HG03558 (cell line): Measurements from ENCODE around the gene PPP2R2C.

Source experiments
- ATAC-seq: cut with Tn5 transposase; IDR thresholded peaks from one replicate; pipeline ENCODE4 v1.9.1; 2021; ENCODE audit warnings: moderate number of reproducible peaks; ENCODE audit not compliant: unreplicated experiment; ENCODE audit errors: extremely low read depth

The PPP2R2C gene

GRCh38 chr4:6352031-6352692, 120.3 kb downstream of the PPP2R2C start:
- ATAC-seq = no peak

- no peak for ATAC-seq
Observed at GRCh38 chr4:6351246-6352000, 121.0 kb downstream of the PPP2R2C start.

- ATAC-seq = no peak
Observed at GRCh38 chr4:6350646-6351045, 121.8 kb downstream of the PPP2R2C start.

DNA sequence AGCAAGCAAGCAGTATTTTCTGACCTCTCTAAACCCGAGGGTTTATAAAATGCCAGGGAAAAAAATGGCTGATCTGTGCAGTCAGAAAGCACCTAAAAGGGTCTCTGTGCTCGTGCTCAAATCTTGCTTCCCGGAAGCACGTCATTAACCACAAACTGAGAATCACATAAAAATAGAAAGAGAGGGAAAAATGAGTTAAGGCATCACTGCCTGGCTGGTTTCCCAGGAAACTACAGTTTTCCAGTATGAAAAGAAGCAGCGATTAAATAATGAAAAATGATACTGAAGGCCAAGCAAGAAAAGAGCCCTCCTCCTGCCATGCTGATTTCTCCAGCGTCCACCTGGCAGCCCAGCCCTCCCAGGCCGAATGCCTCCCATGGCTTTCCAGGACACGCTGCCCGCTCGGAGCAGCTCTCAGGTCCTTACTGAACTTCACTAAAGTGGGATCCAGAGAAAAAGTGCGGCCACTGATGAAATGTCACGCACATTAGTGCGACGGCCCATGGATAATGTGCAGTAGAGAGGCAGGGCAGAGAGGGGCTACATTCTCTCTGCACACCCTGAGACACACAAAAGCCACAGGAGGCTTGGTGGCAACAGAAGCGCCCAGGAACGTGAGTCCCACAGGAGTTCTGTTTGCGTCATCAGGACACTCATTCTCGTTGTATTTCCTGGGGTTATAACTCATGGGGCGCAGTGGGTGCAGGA, 122.4 kb downstream of the PPP2R2C start:
- ATAC-seq = no peak

GRCh38 chr4:6348408-6348807, 124.0 kb downstream of the PPP2R2C start:
- ATAC-seq = no peak

DNA sequence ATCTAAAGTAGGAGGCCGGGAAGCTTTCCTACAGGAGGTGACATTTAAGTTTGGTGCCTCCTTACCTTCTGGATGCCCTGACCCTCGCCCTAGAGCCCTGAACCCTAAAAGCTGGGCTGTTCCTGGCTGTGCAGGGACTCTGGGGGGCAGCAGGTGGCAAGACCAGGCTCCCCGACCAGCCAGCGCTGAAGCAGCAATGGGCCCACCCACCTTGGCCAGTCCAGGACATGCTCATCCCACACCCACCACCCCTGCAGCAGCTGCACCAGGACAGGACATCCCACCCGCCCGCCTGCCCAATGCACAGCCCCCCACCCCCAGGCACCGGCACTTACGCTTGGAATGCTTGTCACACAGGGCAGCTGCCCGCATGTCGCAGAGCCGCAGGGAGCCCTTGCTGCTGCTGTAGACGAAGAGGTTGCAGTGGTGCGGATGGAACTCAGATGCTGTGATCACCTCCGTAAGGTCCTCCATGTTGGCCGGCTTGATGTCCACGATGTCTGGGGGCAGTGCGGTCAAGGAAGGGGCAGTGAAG, 124.8 kb downstream of the PPP2R2C start:
- no peak for ATAC-seq

GRCh38 chr4:6346373-6347110, 125.9 kb downstream of the PPP2R2C start:
- ATAC-seq = no peak

GRCh38 chr4:6345866-6346265, 126.5 kb downstream of the PPP2R2C start:
- ATAC-seq = no peak

GRCh38 chr4:6345096-6345830, 127.2 kb downstream of the PPP2R2C start:
- ATAC-seq = no peak

- ATAC-seq = no peak
Observed at GRCh38 chr4:6343939-6344408, 128.4 kb downstream of the PPP2R2C start.

- ATAC-seq = no peak
Observed at GRCh38 chr4:6342530-6343293, 129.7 kb downstream of the PPP2R2C start.

- ATAC-seq = no peak
Observed at GRCh38 chr4:6341696-6342095, 130.7 kb downstream of the PPP2R2C start.

- no peak for ATAC-seq
Observed at GRCh38 chr4:6340446-6341015, 131.9 kb downstream of the PPP2R2C start.

DNA sequence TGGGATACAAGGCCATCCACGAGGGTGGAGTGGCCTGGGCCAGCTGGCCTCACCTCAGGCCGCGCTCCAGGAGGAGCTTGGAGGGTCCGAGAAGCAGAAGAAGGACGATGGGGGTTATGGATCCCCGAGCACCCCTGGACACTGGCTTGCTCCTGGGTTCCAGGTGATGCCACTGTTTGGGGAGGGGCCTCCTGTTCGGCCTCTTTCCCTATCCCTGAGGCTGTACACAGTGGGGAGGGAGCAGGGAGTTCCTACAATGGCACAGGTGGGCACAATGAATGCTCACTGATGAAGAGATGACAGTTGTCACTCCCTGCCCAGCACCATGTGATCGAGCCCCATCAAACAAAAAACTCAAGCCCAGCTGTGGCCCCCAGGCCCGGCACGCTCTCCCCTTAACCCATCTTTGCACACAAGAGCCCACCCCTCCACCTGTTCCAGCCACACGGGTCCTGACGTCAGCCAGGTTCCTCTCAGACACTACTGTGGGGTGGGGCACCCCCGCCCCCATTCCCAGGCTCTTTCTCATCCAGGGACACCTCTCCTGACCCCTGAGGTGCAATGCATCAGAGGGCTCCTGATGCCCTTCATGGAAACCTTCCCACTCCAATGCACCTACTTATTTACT, 132.5 kb downstream of the PPP2R2C start:
- no peak for ATAC-seq

DNA sequence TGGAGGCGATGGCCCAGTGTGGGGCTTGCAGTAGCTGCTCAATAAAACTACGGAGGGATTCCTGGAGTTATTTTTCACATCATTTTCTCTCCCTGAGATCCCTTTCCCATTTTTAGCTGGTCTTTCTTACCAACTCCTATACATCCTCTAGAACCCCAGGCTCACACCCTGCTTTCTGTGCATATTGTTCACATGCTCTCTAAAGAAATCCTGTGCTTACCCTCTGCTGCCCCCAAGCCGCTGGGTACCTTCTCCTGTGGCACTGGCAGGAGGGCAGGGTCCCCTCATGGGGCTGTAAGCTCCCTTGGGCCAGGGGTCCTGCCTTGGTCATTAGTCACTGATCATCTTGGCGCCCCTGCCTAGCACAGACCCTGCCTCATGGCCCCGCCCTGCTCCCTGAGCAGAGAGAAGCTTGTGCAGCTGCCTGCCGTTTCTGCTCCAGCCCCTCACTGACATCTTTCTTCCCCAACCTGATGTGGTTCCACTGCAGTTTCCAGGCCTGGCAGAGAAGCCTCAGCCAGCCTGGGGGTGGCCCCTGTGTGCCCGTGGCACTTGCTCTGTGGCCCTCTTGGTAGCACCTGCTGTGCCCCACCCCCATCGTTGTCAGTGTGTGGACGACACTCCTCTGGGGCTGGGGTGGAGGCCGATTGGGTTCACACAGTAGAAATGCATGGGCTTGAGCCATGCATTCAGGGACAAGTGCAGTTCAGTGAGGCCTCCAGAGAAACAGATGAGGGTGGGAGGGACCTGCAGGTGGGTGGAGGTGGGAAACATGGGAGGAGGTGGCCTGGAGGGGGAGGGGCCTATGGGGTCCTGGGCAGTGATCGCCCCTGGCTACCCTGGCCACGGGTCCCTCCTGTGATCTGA, 133.2 kb downstream of the PPP2R2C start:
- no peak for ATAC-seq

- no peak for ATAC-seq
Observed at GRCh38 chr4:6338175-6338950, 134.1 kb downstream of the PPP2R2C start.
